Right atrium auricular region (tissue), 2 donors: ENCODE results near the gene ARHGEF9. TPM values are rescaled to one million over a fixed set of nuclear protein-coding genes. Genes with fewer than 3 reads are reported as not detected.

Experiments
- DNase-seq: peaks from one replicate; pipeline ENCODE4 v3.0.0-alpha.2; 2019; ENCODE audit warnings: low spot score
- H3K27ac ChIP-seq, 2 donors: fragments of 200-600 bp; sonication (generic); 1 replicate in 1 of 2; 2 replicates in 1 of 2; pipeline ENCODE4 v1.5.1; 2016 to 2019
- H3K27me3 ChIP-seq, 2 donors: fragments of 200-600 bp; sonication (generic); one replicate each; pipeline versions ENCODE4 v1.5.1 to v1.6.0; 2017 to 2019
- H3K36me3 ChIP-seq: fragments of 200-600 bp; sonication (generic); one replicate; pipeline ENCODE4 v1.5.1; 2016
- H3K4me1 ChIP-seq, 2 donors: fragments of 200-600 bp; sonication (generic); one replicate each; pipeline versions ENCODE4 v1.5.1 to v1.6.0; 2017 to 2019
- H3K4me3 ChIP-seq, 2 donors: fragments of 200-600 bp; sonication (generic); 1 replicate in 1 of 2; 2 replicates in 1 of 2; pipeline ENCODE4 v1.5.1; 2017 to 2019; ENCODE audit warnings: mild to moderate bottlenecking in 1 of 2, moderate library complexity in 1 of 2
- H3K9me3 ChIP-seq, 2 donors: fragments of 200-600 bp; sonication (generic); one replicate each; pipeline ENCODE4 v1.5.1; 2019
- total RNA-seq, 2 donors: library from RNA; depleted of rRNA; stranded (reverse); fragments of >200 nt; gene quantifications; one replicate each; pipeline ENCODE4 v1.1.0, GENCODE V29; 2016
- TF ChIP-seq, protein P1 (sequence below), 2 donors: fragments of 200-600 bp; sonication (generic); IDR thresholded peaks; one replicate each; pipeline ENCODE4 v1.5.1; 2019; ENCODE audit warnings: antibody characterized with exemption in 2 of 2

Gene ARHGEF9
- total RNA-seq, 2 donors from 2014 or later = 57.7 to 125 TPM

DNA sequence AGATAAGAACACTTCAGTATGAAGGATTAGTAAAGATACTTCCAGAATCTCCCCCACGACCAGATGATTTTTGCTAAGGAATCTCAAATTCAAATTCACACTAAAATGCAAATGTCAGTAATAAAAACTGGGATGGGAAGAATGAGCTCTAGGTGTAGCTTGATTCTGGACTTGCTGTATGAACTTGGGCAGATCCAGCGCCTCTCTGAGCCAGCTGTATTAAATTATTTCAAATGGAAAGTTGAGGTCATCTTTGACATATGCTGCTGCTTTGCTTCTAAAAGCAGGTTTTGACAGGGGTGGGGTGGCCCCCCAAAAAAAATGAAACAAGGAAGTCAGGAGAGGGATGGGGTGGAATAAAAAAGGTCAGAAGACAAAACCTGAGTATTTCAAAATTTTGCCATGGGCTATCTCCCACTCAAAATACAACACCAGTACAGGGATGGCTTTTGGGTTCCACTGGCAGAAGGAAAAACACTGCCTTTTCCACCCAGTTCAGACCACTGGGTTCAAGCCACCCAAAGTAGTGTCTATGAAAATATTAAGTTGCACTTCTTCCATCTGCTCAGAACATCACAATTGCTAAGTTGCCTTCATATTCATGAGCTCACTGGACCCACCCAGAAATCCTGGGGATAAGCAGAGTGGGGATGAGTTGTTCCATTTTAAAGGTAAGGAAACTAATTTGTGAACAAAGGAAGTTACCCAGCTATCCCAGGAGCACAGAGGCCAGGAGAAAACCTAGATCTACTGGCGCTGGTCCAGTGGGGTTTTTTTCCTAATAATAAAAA lies 47.7 kb downstream of the ARHGEF9 start:
- Histone ChIP-seq H3K4me3 (no peak overlapping the region), H3K9me3 (no peaks in the 10 kb centered on the region), H3K36me3 (no peaks in the 10 kb centered on the region), H3K27ac (no peak overlapping the region), H3K4me1 (peaks cover 0 to 4% of the 10 kb centered on the region in 2 donors), H3K27me3 (no peaks in the 10 kb centered on the region)
- no peak for DNase-seq
- TF ChIP-seq, protein P1, sequence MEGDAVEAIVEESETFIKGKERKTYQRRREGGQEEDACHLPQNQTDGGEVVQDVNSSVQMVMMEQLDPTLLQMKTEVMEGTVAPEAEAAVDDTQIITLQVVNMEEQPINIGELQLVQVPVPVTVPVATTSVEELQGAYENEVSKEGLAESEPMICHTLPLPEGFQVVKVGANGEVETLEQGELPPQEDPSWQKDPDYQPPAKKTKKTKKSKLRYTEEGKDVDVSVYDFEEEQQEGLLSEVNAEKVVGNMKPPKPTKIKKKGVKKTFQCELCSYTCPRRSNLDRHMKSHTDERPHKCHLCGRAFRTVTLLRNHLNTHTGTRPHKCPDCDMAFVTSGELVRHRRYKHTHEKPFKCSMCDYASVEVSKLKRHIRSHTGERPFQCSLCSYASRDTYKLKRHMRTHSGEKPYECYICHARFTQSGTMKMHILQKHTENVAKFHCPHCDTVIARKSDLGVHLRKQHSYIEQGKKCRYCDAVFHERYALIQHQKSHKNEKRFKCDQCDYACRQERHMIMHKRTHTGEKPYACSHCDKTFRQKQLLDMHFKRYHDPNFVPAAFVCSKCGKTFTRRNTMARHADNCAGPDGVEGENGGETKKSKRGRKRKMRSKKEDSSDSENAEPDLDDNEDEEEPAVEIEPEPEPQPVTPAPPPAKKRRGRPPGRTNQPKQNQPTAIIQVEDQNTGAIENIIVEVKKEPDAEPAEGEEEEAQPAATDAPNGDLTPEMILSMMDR (IDR thresholded peaks at IDR 0.05) = no peak

DNA sequence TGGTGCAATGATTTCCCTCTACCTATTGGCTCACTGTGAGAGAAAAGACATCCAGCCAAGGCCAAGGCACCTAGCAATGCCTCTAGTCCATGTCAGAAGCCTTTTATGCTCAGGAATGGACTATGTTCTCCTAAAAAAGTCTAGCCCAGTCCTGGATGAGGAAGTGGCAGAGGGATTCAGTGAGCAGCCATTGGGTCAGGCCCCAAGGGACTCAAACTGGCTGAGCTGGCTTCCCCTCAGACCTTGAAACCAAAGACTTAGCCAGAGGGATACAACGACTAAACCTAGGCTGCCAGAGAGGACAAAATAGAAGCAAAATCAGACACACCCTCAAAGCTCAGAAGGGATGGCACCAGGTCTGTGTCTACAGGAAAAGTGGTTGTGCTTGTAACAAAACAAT lies 49.1 kb downstream of the ARHGEF9 start:
- H3K27me3 ChIP-seq = no peaks in the 10 kb centered on the region
- no peaks in the 10 kb centered on the region for H3K9me3 ChIP-seq
- peaks cover 0 to 4% of the 10 kb centered on the region in 2 donors for H3K4me1 ChIP-seq
- no peak for DNase-seq
- no peaks in the 10 kb centered on the region for H3K36me3 ChIP-seq
- TF ChIP-seq, protein P1 (IDR thresholded peaks at IDR 0.05) = no peak
- H3K27ac ChIP-seq = no peak overlapping the region
- no peak overlapping the region for H3K4me3 ChIP-seq

DNA sequence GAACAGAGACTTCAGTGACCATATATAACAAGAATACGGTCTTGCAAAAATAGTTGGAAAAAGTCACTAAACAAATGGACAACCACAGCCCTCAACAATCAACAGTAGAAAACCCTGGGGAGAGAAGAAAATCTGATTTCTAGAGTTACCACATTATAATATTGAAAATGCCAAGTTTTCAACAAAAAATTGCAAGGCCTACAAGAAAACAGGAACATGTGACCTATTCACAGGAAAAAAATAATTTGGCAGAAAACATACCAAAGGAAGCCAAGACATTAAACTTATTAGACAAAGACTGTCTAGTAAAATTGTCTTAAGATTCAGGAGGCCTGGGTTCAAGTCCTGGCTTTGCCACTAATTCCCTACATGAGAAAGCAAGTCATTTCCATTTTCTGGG lies 64.7 kb downstream of the ARHGEF9 start:
- H3K4me3 ChIP-seq = no peak overlapping the region
- no peaks in the 10 kb centered on the region for H3K36me3 ChIP-seq
- H3K4me1 ChIP-seq = peaks cover 0 to 8% of the 10 kb centered on the region in 2 donors
- H3K9me3 ChIP-seq = no peaks in the 10 kb centered on the region
- TF ChIP-seq, protein P1 (IDR thresholded peaks at IDR 0.05) = no peak
- H3K27ac ChIP-seq = peak overlapping the region in 1 of 2 donors; percentile 18
- H3K27me3 ChIP-seq = no peaks in the 10 kb centered on the region
- no peak for DNase-seq

DNA sequence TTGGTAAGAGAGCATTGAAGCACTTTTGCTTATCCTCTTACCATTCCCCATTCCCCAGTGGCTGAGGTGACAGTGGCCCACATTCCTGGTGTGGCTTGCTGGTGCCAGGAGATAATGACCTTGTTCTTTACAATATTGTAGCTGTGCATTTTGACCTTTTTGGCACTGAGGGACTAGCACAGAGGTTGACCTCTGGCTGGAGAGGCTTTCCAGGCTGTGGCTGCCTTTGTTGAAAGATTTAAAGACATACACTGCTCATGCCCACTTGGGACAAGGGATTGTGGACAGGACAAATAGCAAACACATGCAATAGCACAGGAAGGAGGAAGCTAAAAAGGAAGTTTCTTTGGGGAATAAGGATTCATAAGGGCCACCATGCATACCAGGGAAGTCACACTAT lies 65.4 kb downstream of the ARHGEF9 start:
- H3K9me3 ChIP-seq = no peaks in the 10 kb centered on the region
- H3K4me3 ChIP-seq = no peak overlapping the region
- no peaks in the 10 kb centered on the region for H3K36me3 ChIP-seq
- no peaks in the 10 kb centered on the region for H3K27me3 ChIP-seq
- peaks cover 0 to 8% of the 10 kb centered on the region in 2 donors for H3K4me1 ChIP-seq
- TF ChIP-seq, protein P1 (IDR thresholded peaks at IDR 0.05) = no peak
- H3K27ac ChIP-seq = peak overlapping the region in 1 of 2 donors; percentile 65
- no peak for DNase-seq

DNA sequence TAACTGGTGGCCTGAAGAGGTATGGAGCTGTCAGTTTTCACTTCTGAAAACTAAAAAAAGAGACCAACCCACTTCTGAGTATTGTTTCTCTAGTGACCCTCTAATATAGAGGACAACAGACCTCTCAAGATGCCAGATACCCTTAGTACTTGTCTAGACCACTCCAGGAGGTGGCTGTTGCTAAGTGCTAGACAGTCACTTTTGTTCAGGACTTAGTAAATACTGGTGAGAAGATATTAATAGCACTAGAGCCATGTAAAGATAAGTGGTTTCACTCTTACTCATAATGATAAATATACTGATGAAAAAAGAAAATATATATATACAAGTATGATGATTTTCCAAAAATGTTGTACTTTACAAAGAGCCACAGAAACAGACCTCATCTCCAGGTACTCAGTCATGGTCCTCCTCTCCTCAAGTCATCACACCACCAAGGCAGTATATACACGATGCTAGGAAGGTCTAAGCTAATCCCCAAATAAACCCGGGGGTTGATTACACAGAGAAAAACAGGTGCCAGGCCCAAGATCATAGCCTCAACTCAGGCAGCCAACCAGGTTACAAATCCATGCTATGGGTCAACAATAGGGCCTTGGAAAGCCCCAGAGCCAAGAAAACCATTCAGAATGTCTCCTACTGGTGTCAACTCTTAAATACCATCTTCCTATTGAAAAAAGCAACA lies 66.9 kb downstream of the ARHGEF9 start:
- Histone ChIP-seq H3K4me3 (no peak overlapping the region), H3K9me3 (no peaks in the 10 kb centered on the region), H3K4me1 (peaks cover 0 to 8% of the 10 kb centered on the region in 2 donors), H3K27ac (peak overlapping the region in 1 of 2 donors; percentile 65), H3K27me3 (no peaks in the 10 kb centered on the region), H3K36me3 (no peaks in the 10 kb centered on the region)
- TF ChIP-seq, protein P1 (IDR thresholded peaks at IDR 0.05) = no peak
- no peak for DNase-seq
